KG1 (cell line): ENCODE results near the gene FILIP1.
"Not testable (repeated sequence)": the region's sequence is repeated elsewhere in the genome, so short reads cannot be mapped to it uniquely, and the experiment has no call there.

ENCODE experiments used
- DNase-seq: peaks from one replicate; lab custom pipeline; 2025; lab: John Stamatoyannopoulos, UW

Gene FILIP1

GRCh38 chr6:75449630-75450206, 43.9 kb downstream of the FILIP1 start:
- DNase-seq: no peak

- DNase-seq: no peak
These were observed 47.2 kb downstream of the FILIP1 start for GRCh38 chr6:75446241-75446880.

GRCh38 chr6:75445738-75446137, 47.9 kb downstream of the FILIP1 start:
- no peak for DNase-seq

- no peak for DNase-seq
These were observed 48.7 kb downstream of the FILIP1 start for GRCh38 chr6:75444899-75445298.

GRCh38 chr6:75441883-75442282, 51.7 kb downstream of the FILIP1 start:
- not testable (repeated sequence) for DNase-seq

- not testable (repeated sequence) for DNase-seq
These were observed 52.1 kb downstream of the FILIP1 start for GRCh38 chr6:75441479-75441878.

GRCh38 chr6:75438442-75439116, 55.0 kb downstream of the FILIP1 start:
- no peak for DNase-seq

- DNase-seq: no peak
These were observed 55.6 kb downstream of the FILIP1 start for GRCh38 chr6:75438013-75438431.

GRCh38 chr6:75437421-75437891, 56.1 kb downstream of the FILIP1 start:
- no peak for DNase-seq

- DNase-seq: no peak
These were observed 56.7 kb downstream of the FILIP1 start for GRCh38 chr6:75436869-75437268.

- not testable (repeated sequence) for DNase-seq
These were observed 60.8 kb downstream of the FILIP1 start for GRCh38 chr6:75432809-75433208.

GRCh38 chr6:75431379-75431778, 62.2 kb downstream of the FILIP1 start:
- no peak for DNase-seq

- no peak for DNase-seq
These were observed 62.8 kb downstream of the FILIP1 start for GRCh38 chr6:75430631-75431325.

- DNase-seq: no peak
These were observed 64.4 kb downstream of the FILIP1 start for GRCh38 chr6:75429061-75429703.

- DNase-seq: no peak
These were observed 65.4 kb downstream of the FILIP1 start for GRCh38 chr6:75428204-75428603.

GRCh38 chr6:75427329-75427728, 66.3 kb downstream of the FILIP1 start:
- no peak for DNase-seq

GRCh38 chr6:75424618-75425548, 68.7 kb downstream of the FILIP1 start:
- DNase-seq: no peak

- DNase-seq: no peak
These were observed 70.2 kb downstream of the FILIP1 start for GRCh38 chr6:75423386-75423785.

- no peak for DNase-seq
These were observed 71.5 kb downstream of the FILIP1 start for GRCh38 chr6:75422024-75422639.

GRCh38 chr6:75421316-75422023, 72.1 kb downstream of the FILIP1 start:
- no peak for DNase-seq
